Testis (tissue), 2 donors: ENCODE data around the gene CCBE1.
"Not testable (repeated sequence)": the region's sequence is repeated elsewhere in the genome, so short reads cannot be mapped to it uniquely, and the experiment has no call there.

ENCODE experiments used
- POLR2A ChIP-seq: fragments of 450-650 bp; IDR thresholded peaks from one replicate; pipeline ENCODE4 v1.6.1; 2017; ENCODE audit warnings: antibody characterized with exemption, mild to moderate bottlenecking, moderate library complexity
- TF ChIP-seq, protein P1 (sequence below), 3 experiments: fragments of 450-650 bp in 2 of 3; fragments of 200-600 bp in 1 of 3; sonication (generic) in 1 of 3; IDR thresholded peaks; one replicate each; pipeline ENCODE4 v1.5.1; 2016 to 2019; ENCODE audit warnings: antibody characterized with exemption in 3 of 3, mild to moderate bottlenecking in 2 of 3, moderate library complexity in 1 of 3

DNA sequence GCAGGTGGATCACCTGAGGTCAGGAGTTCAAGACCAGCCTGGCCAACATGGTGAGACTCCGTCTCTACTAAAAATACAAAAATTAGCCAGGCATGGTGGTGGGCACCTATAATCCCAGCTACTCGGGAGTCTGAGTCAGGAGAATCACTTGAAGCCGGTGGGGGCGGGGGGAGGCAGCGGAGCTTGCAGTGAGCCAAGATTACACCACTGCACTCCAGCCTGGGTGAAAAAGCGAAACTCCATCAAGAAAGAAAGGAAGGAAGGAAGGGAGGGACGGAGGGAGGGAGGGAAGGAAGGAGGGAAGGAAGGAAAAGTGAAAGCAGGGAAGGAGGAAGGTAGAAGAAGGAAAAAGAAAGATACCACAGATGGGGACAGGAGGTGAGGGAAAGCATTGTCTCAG is 40.1 kb upstream of the CCBE1 start:
- TF ChIP-seq, protein P1, sequence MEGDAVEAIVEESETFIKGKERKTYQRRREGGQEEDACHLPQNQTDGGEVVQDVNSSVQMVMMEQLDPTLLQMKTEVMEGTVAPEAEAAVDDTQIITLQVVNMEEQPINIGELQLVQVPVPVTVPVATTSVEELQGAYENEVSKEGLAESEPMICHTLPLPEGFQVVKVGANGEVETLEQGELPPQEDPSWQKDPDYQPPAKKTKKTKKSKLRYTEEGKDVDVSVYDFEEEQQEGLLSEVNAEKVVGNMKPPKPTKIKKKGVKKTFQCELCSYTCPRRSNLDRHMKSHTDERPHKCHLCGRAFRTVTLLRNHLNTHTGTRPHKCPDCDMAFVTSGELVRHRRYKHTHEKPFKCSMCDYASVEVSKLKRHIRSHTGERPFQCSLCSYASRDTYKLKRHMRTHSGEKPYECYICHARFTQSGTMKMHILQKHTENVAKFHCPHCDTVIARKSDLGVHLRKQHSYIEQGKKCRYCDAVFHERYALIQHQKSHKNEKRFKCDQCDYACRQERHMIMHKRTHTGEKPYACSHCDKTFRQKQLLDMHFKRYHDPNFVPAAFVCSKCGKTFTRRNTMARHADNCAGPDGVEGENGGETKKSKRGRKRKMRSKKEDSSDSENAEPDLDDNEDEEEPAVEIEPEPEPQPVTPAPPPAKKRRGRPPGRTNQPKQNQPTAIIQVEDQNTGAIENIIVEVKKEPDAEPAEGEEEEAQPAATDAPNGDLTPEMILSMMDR (IDR thresholded peaks at IDR 0.05) = not testable (repeated sequence)
- TF ChIP-seq POLR2A = not testable (repeated sequence)
